Kidney (tissue), 14 donors: ENCODE data around the gene AK6. TPM values are rescaled to one million over a fixed set of nuclear protein-coding genes. Genes with fewer than 3 reads are reported as not detected.

ENCODE experiments used
- DNase-seq, 5 donors: peaks; one replicate each; pipeline ENCODE4 v3.0.0-alpha.2; 2013 to 2020
- FAIRE-seq: peaks from 2 replicates; lab custom pipeline; 2012; peaks lifted over from hg19 to GRCh38; lab: Jason Lieb, UNC
- H3K27ac ChIP-seq, 2 donors: one replicate each; pipeline ENCODE4 v1.7.0; 2013; ENCODE audit warnings: low read depth in 2 of 2, low read length in 2 of 2, inconsistent platforms in 1 of 2
- H3K27me3 ChIP-seq: one replicate; pipeline ENCODE4 v1.7.1; 2013; ENCODE audit warnings: low read length, inconsistent platforms; ENCODE audit not compliant: control insufficient read depth, insufficient read depth
- H3K36me3 ChIP-seq, 3 donors: one replicate each; pipeline versions ENCODE4 v1.7.0 to v1.7.1; 2013; ENCODE audit warnings: low read length in 3 of 3, control low read depth in 1 of 3, inconsistent platforms in 1 of 3; ENCODE audit not compliant: insufficient read depth in 3 of 3, control insufficient read depth in 2 of 3
- H3K4me1 ChIP-seq, 3 donors: one replicate each; pipeline versions ENCODE4 v1.7.0 to v1.7.1; 2013; ENCODE audit warnings: low read length in 3 of 3, inconsistent platforms in 1 of 3, low read depth in 1 of 3; ENCODE audit not compliant: control insufficient read depth in 2 of 3, insufficient read depth in 2 of 3
- H3K4me3 ChIP-seq, 3 donors: one replicate each; pipeline versions ENCODE4 v1.7.0 to v1.8.1; 2013; ENCODE audit warnings: low read length in 3 of 3, control low read depth in 1 of 3, inconsistent platforms in 1 of 3
- H3K9ac ChIP-seq, 3 donors: one replicate each; pipeline versions ENCODE4 v1.7.0 to v1.7.1; 2013; ENCODE audit warnings: low read length in 3 of 3, control low read depth in 1 of 3, inconsistent platforms in 1 of 3
- H3K9me3 ChIP-seq, 3 donors: one replicate each; pipeline versions ENCODE4 v1.7.0 to v1.7.1; 2013; ENCODE audit warnings: low read length in 3 of 3, control low read depth in 1 of 3, inconsistent platforms in 1 of 3; ENCODE audit not compliant: control insufficient read depth in 2 of 3, insufficient read depth in 1 of 3
- intact Hi-C: fragments of 100-400 bp; cut with DNase I; formaldehyde crosslinking; loops from one replicate; pipeline ENCODE4 v1.11.1; 2022
- polyA plus RNA-seq: library from polyadenylated mRNA; stranded (reverse); fragments of 350-450 nt; fragmentation: Illumina TruSeq; extraction: RNeasy Lipid Tissue Mini Kit (QIAGEN cat#74804); gene quantifications from one replicate; pipeline ENCODE4 v1.2.3, GENCODE V29; 2014; ENCODE audit warnings: low read depth, low replicate concordance; ENCODE audit not compliant: insufficient read depth
- total RNA-seq: library from RNA; stranded (reverse); fragmentation: NEBNext Ultra II Directional; extraction: Animal tissue kit (Norgen Biotek cat#: 25700); gene quantifications from one replicate; pipeline ENCODE4 v1.2.1, GENCODE V29; 2021
- TF ChIP-seq, protein P1 (sequence below): IDR thresholded peaks from 3 replicates; pipeline ENCODE4 v1.5.1; 2012; ENCODE audit warnings: mild to moderate bottlenecking, moderate library complexity, borderline replicate concordance; ENCODE audit not compliant: insufficient read depth; ENCODE audit errors: extremely low read depth
- donor health status: control.
- donor health status: control.
- donor health status: control.
- donor health status: control.
- donor health status: control.
- donor health status: DM: yes; HTN: yes; CAD: no.
- donor health status: Normal renal cell carcinoma (clear cell type).

The AK6 gene
- total and polyA plus RNA-seq, 2 donors from 2014 or later: 31.1 to 73.7 TPM

DNA sequence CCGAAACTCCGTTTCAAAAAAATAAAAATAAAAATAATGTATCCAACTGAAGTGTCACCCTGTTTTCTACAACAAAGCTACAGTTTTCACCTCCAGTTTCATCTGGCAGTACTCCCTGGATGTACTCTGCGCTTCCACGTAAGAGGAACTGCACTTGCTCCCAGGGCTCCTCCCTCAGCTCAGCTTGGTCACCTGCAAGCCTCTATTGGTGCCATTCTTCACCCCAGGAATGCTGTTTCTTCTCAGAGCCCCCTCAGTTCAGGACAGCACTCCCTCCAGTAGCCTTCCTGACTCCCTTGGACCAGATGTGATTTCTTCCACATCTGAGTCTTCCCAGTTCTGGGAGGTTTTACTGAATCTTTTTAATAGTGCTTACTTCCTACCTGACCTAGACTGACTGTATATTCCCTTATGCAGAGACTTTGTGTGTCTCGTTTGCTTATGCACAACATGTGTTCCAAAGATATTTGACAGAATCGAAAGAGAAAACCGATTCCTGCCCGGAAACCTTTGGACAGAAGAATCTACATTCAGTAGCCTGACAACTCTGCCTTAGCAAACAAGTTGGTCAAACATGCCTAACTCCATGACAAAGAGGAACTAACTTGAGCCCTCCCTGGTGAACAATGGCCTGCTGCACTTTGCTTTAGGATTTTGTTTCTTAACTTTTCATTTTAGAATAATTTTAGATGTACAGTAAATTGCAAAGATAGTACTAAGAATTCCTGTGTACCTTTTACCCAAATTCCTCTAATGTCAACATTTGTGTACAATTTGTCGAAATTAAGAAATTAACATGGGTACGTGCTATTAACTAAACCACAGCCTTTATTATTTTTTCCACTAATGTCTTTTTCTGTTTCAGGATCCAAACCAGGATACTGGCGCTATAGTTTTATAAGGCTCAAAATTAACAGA is 37.5 kb downstream of the AK6 start:
- TF ChIP-seq, protein P1, sequence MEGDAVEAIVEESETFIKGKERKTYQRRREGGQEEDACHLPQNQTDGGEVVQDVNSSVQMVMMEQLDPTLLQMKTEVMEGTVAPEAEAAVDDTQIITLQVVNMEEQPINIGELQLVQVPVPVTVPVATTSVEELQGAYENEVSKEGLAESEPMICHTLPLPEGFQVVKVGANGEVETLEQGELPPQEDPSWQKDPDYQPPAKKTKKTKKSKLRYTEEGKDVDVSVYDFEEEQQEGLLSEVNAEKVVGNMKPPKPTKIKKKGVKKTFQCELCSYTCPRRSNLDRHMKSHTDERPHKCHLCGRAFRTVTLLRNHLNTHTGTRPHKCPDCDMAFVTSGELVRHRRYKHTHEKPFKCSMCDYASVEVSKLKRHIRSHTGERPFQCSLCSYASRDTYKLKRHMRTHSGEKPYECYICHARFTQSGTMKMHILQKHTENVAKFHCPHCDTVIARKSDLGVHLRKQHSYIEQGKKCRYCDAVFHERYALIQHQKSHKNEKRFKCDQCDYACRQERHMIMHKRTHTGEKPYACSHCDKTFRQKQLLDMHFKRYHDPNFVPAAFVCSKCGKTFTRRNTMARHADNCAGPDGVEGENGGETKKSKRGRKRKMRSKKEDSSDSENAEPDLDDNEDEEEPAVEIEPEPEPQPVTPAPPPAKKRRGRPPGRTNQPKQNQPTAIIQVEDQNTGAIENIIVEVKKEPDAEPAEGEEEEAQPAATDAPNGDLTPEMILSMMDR: no peak
- no peak for FAIRE-seq
- peak in 2 of 5 donors; percentile 33 to 39 for DNase-seq

DNA sequence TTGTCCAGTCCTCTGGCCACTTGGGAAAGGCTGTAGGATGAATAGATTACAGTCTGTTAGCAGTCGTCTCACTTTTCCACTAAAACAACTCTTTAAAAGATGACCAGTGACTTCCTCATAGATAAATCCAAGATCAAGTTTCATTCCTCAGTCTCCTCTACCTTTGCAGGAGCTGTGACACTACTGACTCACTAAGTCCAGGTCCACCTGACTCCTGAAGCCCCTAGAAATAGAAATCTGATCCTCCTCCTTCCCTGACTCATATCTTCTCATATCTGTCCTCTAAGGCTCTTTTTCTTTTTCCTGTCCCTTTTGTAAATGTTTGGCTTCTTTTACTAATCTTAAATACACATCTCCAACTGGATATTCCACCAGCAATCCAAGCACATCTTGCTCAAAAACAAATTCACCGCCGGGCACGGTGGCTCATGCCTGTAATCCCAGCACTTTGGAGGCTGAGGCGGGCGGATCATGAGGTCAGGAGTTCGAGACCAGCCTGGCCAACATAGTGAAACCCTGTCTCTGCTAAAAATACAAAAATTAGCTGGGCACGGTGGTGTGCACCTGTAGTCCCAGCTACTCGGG is 39.3 kb downstream of the AK6 start:
- intact Hi-C loops: no loop called here
- TF ChIP-seq, protein P1: no peak
- H3K27me3 ChIP-seq: no peaks in the 10 kb centered on the region
- H3K9me3 ChIP-seq: no peaks in the 10 kb centered on the region
- no peak overlapping the region for H3K9ac ChIP-seq
- no peak overlapping the region for H3K27ac ChIP-seq
- no peak overlapping the region for H3K4me3 ChIP-seq
- peaks cover 0 to 4% (median 0%) of the 10 kb centered on the region in 3 donors for H3K4me1 ChIP-seq
- no peaks in the 10 kb centered on the region for H3K36me3 ChIP-seq
- no peak for FAIRE-seq
- no peak for DNase-seq

More for the DNA sequence above, 37.5 kb downstream of the AK6 start:
- intact Hi-C loops: no loop called here
- no peaks in the 10 kb centered on the region for H3K9me3 ChIP-seq
- peak overlapping the region in 1 of 2 donors; percentile 51 for H3K27ac ChIP-seq
- peak overlapping the region; percentile 27 to 81 (median 61) for H3K9ac ChIP-seq
- H3K4me1 ChIP-seq: peaks cover 0 to 4% (median 0%) of the 10 kb centered on the region in 3 donors
- no peaks in the 10 kb centered on the region for H3K36me3 ChIP-seq
- no peaks in the 10 kb centered on the region for H3K27me3 ChIP-seq
- H3K4me3 ChIP-seq: peak overlapping the region; percentile 82 to 84 (median 83)

DNA sequence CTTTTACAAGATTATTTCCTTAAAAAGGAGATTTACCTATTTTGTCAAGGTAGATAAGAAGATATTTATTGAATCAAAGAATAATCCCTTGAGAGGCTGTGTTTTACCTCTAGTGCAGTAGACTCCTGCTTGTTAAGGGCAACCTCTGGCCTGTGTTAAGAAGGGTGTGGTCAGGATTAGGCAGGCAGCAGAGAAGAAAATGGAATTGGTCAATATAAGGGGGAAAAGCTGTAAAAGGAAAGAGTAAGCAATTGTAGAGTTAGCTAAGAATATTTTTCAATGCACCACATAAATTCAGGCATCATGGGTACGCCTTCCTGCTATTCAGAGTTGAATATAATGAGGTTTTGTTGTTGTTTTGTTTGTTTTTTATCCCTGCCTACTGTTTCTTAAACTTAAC is 43.0 kb downstream of the AK6 start:
- Histone ChIP-seq H3K27ac (no peak overlapping the region), H3K36me3 (no peaks in the 10 kb centered on the region), H3K9ac (no peak overlapping the region), H3K9me3 (no peaks in the 10 kb centered on the region), H3K4me3 (no peak overlapping the region), H3K4me1 (no peaks in the 10 kb centered on the region), H3K27me3 (no peaks in the 10 kb centered on the region)
- intact Hi-C loops: no loop called here
- DNase-seq (no peak), FAIRE-seq (no peak)
- TF ChIP-seq, protein P1: no peak
